Measurements from ENCODE around the gene VHLL.

GRCh38 chr1:156342166-156342955 is 43.3 kb upstream of the VHLL start:
- TF ChIP-seq POLR2A (IDR thresholded peaks at IDR 0.05): no peak
- TF ChIP-seq CTCF (IDR thresholded peaks at IDR 0.05): no peak

All from tibial nerve (tissue), 3 donors.